ENCODE measurements around the gene RABGAP1. TPM values are rescaled to one million over a fixed set of nuclear protein-coding genes. Genes with fewer than 3 reads are reported as not detected.

RABGAP1 gene
- total RNA-seq, 1 experiment from 2014 or later: 95.8 TPM

DNA sequence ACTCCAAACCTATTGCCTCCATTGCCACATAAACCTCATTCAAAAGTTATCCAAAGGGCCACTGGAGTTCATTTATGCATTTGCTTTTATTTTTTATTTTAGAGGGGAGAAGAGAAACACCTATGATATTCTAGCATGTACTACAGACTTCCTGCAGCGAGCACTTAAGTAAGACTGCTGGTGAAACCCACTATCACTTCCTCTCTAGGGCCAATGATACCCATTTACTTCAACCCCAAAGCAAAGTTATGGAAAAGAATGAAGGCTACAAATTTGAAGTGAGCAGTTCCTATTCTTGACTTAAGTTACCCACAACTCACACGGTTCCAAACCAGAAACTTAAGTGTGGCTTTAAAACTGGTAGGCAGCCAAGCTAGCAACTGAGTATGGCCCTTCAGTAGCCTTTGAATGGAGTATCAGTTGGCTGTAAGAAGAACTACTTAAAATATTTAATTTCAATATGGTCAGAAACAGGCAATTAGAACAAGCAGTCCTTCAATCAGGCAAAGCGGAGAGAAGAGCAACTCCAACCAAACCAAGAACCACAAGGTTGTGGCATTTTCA lies 186.8 kb downstream of the RABGAP1 start:
- DNase-seq: no peak
- H3K27ac ChIP-seq: no peak overlapping the region
- H4K20me1 ChIP-seq (ENCODE audit: insufficient read depth): no peaks in the 10 kb centered on the region
- BruUV-seq (replicated peaks): no TSS peak
- H3K4me1 ChIP-seq (replicated peaks; ENCODE audit: insufficient read depth): no peaks in the 10 kb centered on the region
- H3K36me3 ChIP-seq (ENCODE audit: low read depth): no peaks in the 10 kb centered on the region
- H3K27me3 ChIP-seq (ENCODE audit: insufficient read depth, low read depth): no peaks in the 10 kb centered on the region
- H3K9me3 ChIP-seq (ENCODE audit: insufficient read depth, low read depth): no peaks in the 10 kb centered on the region
- ChIA-PET POLR2A (ENCODE audit: unreplicated experiment) (no interaction called here), CTCF (no interaction called here)
- no peak overlapping the region for H3K4me3 ChIP-seq
- no peaks in the 10 kb centered on the region for H3F3A ChIP-seq (ENCODE audit: insufficient read depth, low read depth)
- no peak overlapping the region for H2AFZ ChIP-seq
- H3K79me2 ChIP-seq (ENCODE audit: low read depth): no peaks in the 10 kb centered on the region
- H3K9me2 ChIP-seq (ENCODE audit: insufficient read depth): no peaks in the 10 kb centered on the region
- no peak overlapping the region for H3K4me2 ChIP-seq
- TF ChIP-seq, protein P1, sequence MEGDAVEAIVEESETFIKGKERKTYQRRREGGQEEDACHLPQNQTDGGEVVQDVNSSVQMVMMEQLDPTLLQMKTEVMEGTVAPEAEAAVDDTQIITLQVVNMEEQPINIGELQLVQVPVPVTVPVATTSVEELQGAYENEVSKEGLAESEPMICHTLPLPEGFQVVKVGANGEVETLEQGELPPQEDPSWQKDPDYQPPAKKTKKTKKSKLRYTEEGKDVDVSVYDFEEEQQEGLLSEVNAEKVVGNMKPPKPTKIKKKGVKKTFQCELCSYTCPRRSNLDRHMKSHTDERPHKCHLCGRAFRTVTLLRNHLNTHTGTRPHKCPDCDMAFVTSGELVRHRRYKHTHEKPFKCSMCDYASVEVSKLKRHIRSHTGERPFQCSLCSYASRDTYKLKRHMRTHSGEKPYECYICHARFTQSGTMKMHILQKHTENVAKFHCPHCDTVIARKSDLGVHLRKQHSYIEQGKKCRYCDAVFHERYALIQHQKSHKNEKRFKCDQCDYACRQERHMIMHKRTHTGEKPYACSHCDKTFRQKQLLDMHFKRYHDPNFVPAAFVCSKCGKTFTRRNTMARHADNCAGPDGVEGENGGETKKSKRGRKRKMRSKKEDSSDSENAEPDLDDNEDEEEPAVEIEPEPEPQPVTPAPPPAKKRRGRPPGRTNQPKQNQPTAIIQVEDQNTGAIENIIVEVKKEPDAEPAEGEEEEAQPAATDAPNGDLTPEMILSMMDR (conservative IDR thresholded peaks at IDR 0.05): no peak
- no peak for TF ChIP-seq EZH2 (IDR thresholded peaks at IDR 0.05; ENCODE audit: low read depth)
- intact Hi-C loops (cut with micrococcal nuclease; ENCODE audit: unreplicated experiment): no loop called here

DNA sequence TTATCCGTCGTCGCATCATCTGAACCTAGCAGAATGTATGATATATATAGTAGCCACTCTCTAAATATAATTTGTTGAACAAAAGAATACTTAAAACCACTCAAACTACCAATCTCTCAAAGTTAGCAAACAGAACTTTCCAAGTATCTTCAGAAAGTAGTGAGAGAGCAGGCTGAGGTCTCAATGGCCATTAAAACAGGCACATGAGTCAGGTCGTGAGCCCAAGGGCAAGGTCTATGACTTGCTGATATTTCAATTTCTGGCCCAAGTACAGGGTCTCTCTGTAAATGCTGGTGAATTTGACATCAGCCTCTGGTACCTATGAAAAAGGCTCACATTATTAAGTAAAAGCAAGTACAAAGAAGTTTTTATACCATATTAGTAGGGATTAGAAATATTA lies 187.8 kb downstream of the RABGAP1 start:
- no peaks in the 10 kb centered on the region for H3K36me3 ChIP-seq (ENCODE audit: low read depth)
- POLR2A ChIA-PET (ENCODE audit: unreplicated experiment): no interaction called here
- CTCF ChIA-PET: interaction anchor here (1.1 kb wide), 1 partner anchor 221 kb away, joined by 3 read pairs; no protein-coding TSS in a partner anchor
- H3K27ac ChIP-seq: no peak overlapping the region
- no peaks in the 10 kb centered on the region for H3K4me1 ChIP-seq (replicated peaks; ENCODE audit: insufficient read depth)
- H3K4me3 ChIP-seq: no peak overlapping the region
- intact Hi-C loops (cut with micrococcal nuclease; ENCODE audit: unreplicated experiment): no loop called here
- no TSS peak for BruUV-seq (replicated peaks)
- no peak for DNase-seq
- H3K4me2 ChIP-seq: no peak overlapping the region
- H2AFZ ChIP-seq: no peak overlapping the region
- no peaks in the 10 kb centered on the region for H3K9me3 ChIP-seq (ENCODE audit: insufficient read depth, low read depth)
- TF ChIP-seq EZH2 (IDR thresholded peaks at IDR 0.05; ENCODE audit: low read depth): no peak
- TF ChIP-seq, protein P1 (conservative IDR thresholded peaks at IDR 0.05): no peak
- H3K27me3 ChIP-seq (ENCODE audit: insufficient read depth, low read depth): no peaks in the 10 kb centered on the region
- no peaks in the 10 kb centered on the region for H3K9me2 ChIP-seq (ENCODE audit: insufficient read depth)
- H3K79me2 ChIP-seq (ENCODE audit: low read depth): no peaks in the 10 kb centered on the region
- no peaks in the 10 kb centered on the region for H3F3A ChIP-seq (ENCODE audit: insufficient read depth, low read depth)
- H4K20me1 ChIP-seq (ENCODE audit: insufficient read depth): no peaks in the 10 kb centered on the region

DNA sequence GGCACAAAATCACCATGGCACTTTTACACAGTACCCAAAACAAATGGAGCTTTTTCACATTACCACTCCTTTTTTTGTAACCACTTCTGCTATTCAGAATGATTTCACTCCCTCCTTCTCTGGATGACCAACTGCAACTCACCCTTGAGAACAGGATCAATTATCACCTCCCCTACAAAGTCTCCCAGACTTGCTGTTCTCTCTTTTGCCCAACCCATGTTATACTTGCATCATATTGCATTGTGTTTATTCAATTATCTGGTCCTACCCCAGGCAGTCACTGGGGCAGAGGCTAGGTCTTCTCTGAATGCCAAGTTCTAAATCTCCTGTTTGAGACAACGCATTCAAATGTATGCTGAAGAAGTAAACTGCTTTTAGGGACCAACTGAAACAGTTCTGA lies 188.6 kb downstream of the RABGAP1 start:
- no peaks in the 10 kb centered on the region for H3K9me3 ChIP-seq (ENCODE audit: insufficient read depth, low read depth)
- no peak for TF ChIP-seq EZH2 (IDR thresholded peaks at IDR 0.05; ENCODE audit: low read depth)
- TF ChIP-seq, protein P1 (conservative IDR thresholded peaks at IDR 0.05): no peak
- H3K4me3 ChIP-seq: no peak overlapping the region
- intact Hi-C loops (cut with micrococcal nuclease; ENCODE audit: unreplicated experiment): no loop called here
- no peaks in the 10 kb centered on the region for H3K27me3 ChIP-seq (ENCODE audit: insufficient read depth, low read depth)
- H3K4me1 ChIP-seq (replicated peaks; ENCODE audit: insufficient read depth): no peaks in the 10 kb centered on the region
- ChIA-PET POLR2A (ENCODE audit: unreplicated experiment) (no interaction called here), CTCF (interaction anchor here (1.1 kb wide), 1 partner anchor 220 kb away, joined by 3 read pairs; no protein-coding TSS in a partner anchor)
- no peaks in the 10 kb centered on the region for H3K36me3 ChIP-seq (ENCODE audit: low read depth)
- no peaks in the 10 kb centered on the region for H3F3A ChIP-seq (ENCODE audit: insufficient read depth, low read depth)
- no peaks in the 10 kb centered on the region for H4K20me1 ChIP-seq (ENCODE audit: insufficient read depth)
- H3K9me2 ChIP-seq (ENCODE audit: insufficient read depth): no peaks in the 10 kb centered on the region
- H3K4me2 ChIP-seq: no peak overlapping the region
- BruUV-seq (replicated peaks): no TSS peak
- no peak overlapping the region for H2AFZ ChIP-seq
- H3K79me2 ChIP-seq (ENCODE audit: low read depth): no peaks in the 10 kb centered on the region
- DNase-seq: no peak
- no peak overlapping the region for H3K27ac ChIP-seq
